Neural cell (in vitro differentiated cells): Measurements from ENCODE around the gene SENP5. TPM values are rescaled to one million over a fixed set of nuclear protein-coding genes. Genes with fewer than 3 reads are reported as not detected.

ENCODE experiments used
- H2AFZ ChIP-seq: fragments of 200-600, 300-800 bp; sonication (generic), shearing (Covaris generic); 2 replicates; pipeline ENCODE4 v1.6.0; 2014; ENCODE audit warnings: low read depth, mild to moderate bottlenecking, antibody characterized with exemption, low read length, moderate library complexity
- H3F3A ChIP-seq: fragments of 200-600 bp; shearing (Covaris generic); 2 replicates; pipeline ENCODE4 v1.6.1; 2016; ENCODE audit warnings: mild to moderate bottlenecking, moderate library complexity, mixed read lengths, antibody characterized with exemption, low read length; ENCODE audit not compliant: insufficient read depth, poor library complexity, severe bottlenecking
- H3K27ac ChIP-seq: fragments of 200-600, 300-800 bp; sonication (generic), shearing (Covaris generic); 2 replicates; pipeline ENCODE4 v1.5.1; 2014; ENCODE audit warnings: mild to moderate bottlenecking, low read length, moderate library complexity
- H3K27me3 ChIP-seq: fragments of 300-800, 200-600 bp; sonication (generic), shearing (Covaris generic); 2 replicates; pipeline ENCODE4 v1.6.0; 2014; ENCODE audit warnings: mild to moderate bottlenecking, low read depth, low read length, moderate library complexity; ENCODE audit not compliant: insufficient read depth
- H3K36me3 ChIP-seq: fragments of 300-800, 200-600 bp; sonication (generic), shearing (Covaris generic); 2 replicates; pipeline ENCODE4 v1.5.1; 2014; ENCODE audit warnings: mild to moderate bottlenecking, antibody characterized with exemption, low read length, moderate library complexity; ENCODE audit not compliant: insufficient read depth
- H3K4me2 ChIP-seq: fragments of 300-800, 200-600 bp; sonication (generic), shearing (Covaris generic); 2 replicates; pipeline ENCODE4 v1.6.0; 2014; ENCODE audit warnings: mild to moderate bottlenecking, low read length
- H3K4me3 ChIP-seq: fragments of 300-800, 200-600 bp; sonication (generic), shearing (Covaris generic); 2 replicates; pipeline ENCODE4 v1.5.1; 2014; ENCODE audit warnings: mild to moderate bottlenecking, low read length, moderate library complexity
- H3K79me2 ChIP-seq: fragments of 200-600 bp; shearing (Covaris generic); replicated peaks from 2 replicates; pipeline ENCODE4 v1.6.0; 2014; ENCODE audit warnings: mild to moderate bottlenecking, low read length, moderate library complexity; ENCODE audit not compliant: insufficient read depth
- H3K9ac ChIP-seq: fragments of 300-800, 200-600 bp; sonication (generic), shearing (Covaris generic); 2 replicates; pipeline ENCODE4 v1.6.1; 2016; ENCODE audit warnings: mild to moderate bottlenecking, low read length, mixed read lengths
- H3K9me2 ChIP-seq: fragments of 200-600 bp; shearing (Covaris generic); 2 replicates; pipeline ENCODE4 v1.6.1; 2016; ENCODE audit warnings: mild to moderate bottlenecking, low read length, mixed read lengths; ENCODE audit not compliant: insufficient read depth
- H3K9me3 ChIP-seq: fragments of 200-600, 300-800 bp; sonication (generic), shearing (Covaris generic); 2 replicates; pipeline ENCODE4 v1.6.1; 2016; ENCODE audit warnings: mild to moderate bottlenecking, mixed run types, low read length, moderate library complexity, mixed read lengths
- H4K20me1 ChIP-seq: fragments of 200-600 bp; shearing (Covaris generic); 2 replicates; pipeline ENCODE4 v1.6.1; 2016; ENCODE audit warnings: mild to moderate bottlenecking, mixed run types; ENCODE audit not compliant: insufficient read depth
- CTCF ChIP-seq: fragments of 450-650 bp; IDR thresholded peaks from 2 replicates; pipeline ENCODE4 v1.5.1; 2014; ENCODE audit warnings: antibody characterized with exemption, mild to moderate bottlenecking, moderate library complexity; ENCODE audit not compliant: poor library complexity, severe bottlenecking
- EP300 ChIP-seq: fragments of 450-650 bp; conservative IDR thresholded peaks from 2 replicates; pipeline ENCODE4 v1.6.1; 2014; ENCODE audit warnings: antibody characterized with exemption, mild to moderate bottlenecking, moderate library complexity; ENCODE audit not compliant: poor library complexity, severe bottlenecking
- EZH2 ChIP-seq: fragments of 200-600, 300-800 bp; shearing (Covaris generic), sonication (generic); IDR thresholded peaks from 2 replicates; pipeline ENCODE4 v1.6.1; 2014; ENCODE audit warnings: antibody characterized with exemption, low read length, borderline replicate concordance, mild to moderate bottlenecking; ENCODE audit not compliant: insufficient read depth, poor library complexity, severe bottlenecking
- MXI1 ChIP-seq: fragments of 450-650 bp; conservative IDR thresholded peaks from 2 replicates; pipeline ENCODE4 v1.6.1; 2014; ENCODE audit warnings: antibody characterized with exemption, mild to moderate bottlenecking; ENCODE audit not compliant: poor library complexity, severe bottlenecking
- POLR2AphosphoS5 ChIP-seq: IDR thresholded peaks from 2 replicates; pipeline ENCODE4 v1.6.1; 2012
- RAD21 ChIP-seq: fragments of 450-650 bp; conservative IDR thresholded peaks from 2 replicates; pipeline ENCODE4 v1.6.1; 2014; ENCODE audit warnings: antibody characterized with exemption, mild to moderate bottlenecking, moderate library complexity
- REST ChIP-seq: IDR thresholded peaks from 2 replicates; pipeline ENCODE4 v1.6.1; 2012; ENCODE audit warnings: borderline replicate concordance
- SMC3 ChIP-seq: fragments of 450-650 bp; conservative IDR thresholded peaks from 2 replicates; pipeline ENCODE4 v1.6.1; 2014; ENCODE audit warnings: antibody characterized with exemption, mild to moderate bottlenecking, moderate library complexity; ENCODE audit not compliant: poor library complexity
- TAF1 ChIP-seq: IDR thresholded peaks from 2 replicates; pipeline ENCODE4 v1.6.1; 2012; ENCODE audit warnings: low read depth
- polyA plus RNA-seq: library from polyadenylated mRNA; depleted of rRNA; stranded (reverse); fragments of >200 nt; gene quantifications from 2 replicates; pipeline ENCODE4 v1.2.3, GENCODE V29; 2014

The SENP5 gene
- polyA plus RNA-seq, 1 donor from 2014 or later: 27.3 TPM

- Histone ChIP-seq H3K27me3 (peaks cover 14% of the 10 kb centered on the region), H2AFZ (no peak overlapping the region), H3K36me3 (no peaks in the 10 kb centered on the region), H3K9ac (no peak overlapping the region), H3F3A (no peaks in the 10 kb centered on the region), H3K4me2 (no peak overlapping the region), H3K9me3 (no peaks in the 10 kb centered on the region), H4K20me1 (no peaks in the 10 kb centered on the region), H3K79me2 (no peaks in the 10 kb centered on the region), H3K9me2 (no peaks in the 10 kb centered on the region), H3K4me3 (no peak overlapping the region), H3K27ac (no peak overlapping the region)
- no peak for TF ChIP-seq SMC3
- TF ChIP-seq CTCF: no peak
These were observed 94.6 kb downstream of the SENP5 start for GRCh38 chr3:196962108-196962929.

- Histone ChIP-seq H3K4me3 (no peak overlapping the region), H3K36me3 (no peaks in the 10 kb centered on the region), H3K9me2 (no peaks in the 10 kb centered on the region), H3K27ac (no peak overlapping the region), H2AFZ (no peak overlapping the region), H3K4me2 (no peak overlapping the region), H3K79me2 (no peaks in the 10 kb centered on the region), H3K27me3 (peaks cover 21% of the 10 kb centered on the region), H3K9ac (no peak overlapping the region), H3K9me3 (no peaks in the 10 kb centered on the region), H3F3A (no peaks in the 10 kb centered on the region), H4K20me1 (no peaks in the 10 kb centered on the region)
- TF ChIP-seq SMC3 (no peak), EZH2 (no peak), RAD21 (no peak)
These were observed 95.4 kb downstream of the SENP5 start for GRCh38 chr3:196962930-196963630.

GRCh38 chr3:196963631-196963953 lies 95.9 kb downstream of the SENP5 start:
- Histone ChIP-seq H2AFZ (no peak overlapping the region), H3K9me3 (no peaks in the 10 kb centered on the region), H3K27ac (no peak overlapping the region), H3K36me3 (no peaks in the 10 kb centered on the region), H3K4me3 (no peak overlapping the region), H3K4me2 (no peak overlapping the region), H4K20me1 (no peaks in the 10 kb centered on the region), H3K9me2 (no peaks in the 10 kb centered on the region), H3K27me3 (peaks cover 26% of the 10 kb centered on the region), H3F3A (no peaks in the 10 kb centered on the region), H3K9ac (no peak overlapping the region), H3K79me2 (no peaks in the 10 kb centered on the region)
- TF ChIP-seq EP300 (no peak), SMC3 (no peak), EZH2 (no peak), MXI1 (no peak), REST (no peak), POLR2AphosphoS5 (no peak), RAD21 (no peak), TAF1 (no peak)
